HL-60 (cell line): Measurements from ENCODE around the gene VWA5B2.

Experiments used
- DNase-seq, 2 experiments: peaks; one replicate each; pipeline ENCODE4 v3.0.0-alpha.2; 2010 to 2020; ENCODE audit warnings: low read depth in 1 of 2, low spot score in 1 of 2
- H3K27ac ChIP-seq: fragments of 250-450 bp; sonication (Bioruptor Pico); replicated peaks from 2 replicates; pipeline ENCODE4 v1.5.1; 2020; ENCODE audit warnings: mild to moderate bottlenecking, moderate library complexity
- H3K27me3 ChIP-seq: fragments of 250-450 bp; sonication (Bioruptor Pico); 2 replicates; pipeline ENCODE4 v1.5.1; 2021; ENCODE audit warnings: mild to moderate bottlenecking, moderate library complexity; ENCODE audit not compliant: insufficient read depth, poor library complexity, severe bottlenecking
- H3K4me3 ChIP-seq: replicated peaks from 2 replicates; pipeline ENCODE4 v1.5.1; 2011; ENCODE audit warnings: mild to moderate bottlenecking, control low read depth, low read length; ENCODE audit not compliant: insufficient read depth
- GABPA ChIP-seq: IDR thresholded peaks from 2 replicates; pipeline ENCODE4 v1.6.1; 2012; ENCODE audit warnings: low read depth
- POLR2AphosphoS5 ChIP-seq: IDR thresholded peaks from 2 replicates; pipeline ENCODE4 v1.6.1; 2012; ENCODE audit warnings: low read depth
- SPI1 ChIP-seq: IDR thresholded peaks from 2 replicates; pipeline ENCODE4 v1.6.1; 2012; ENCODE audit warnings: low read depth, mild to moderate bottlenecking, borderline replicate concordance
- TF ChIP-seq, protein P1 (sequence below): IDR thresholded peaks from 2 replicates; pipeline ENCODE4 v1.6.1; 2012; ENCODE audit warnings: low read depth; ENCODE audit not compliant: insufficient replicate concordance
- TF ChIP-seq, protein P2 (sequence below): IDR thresholded peaks from one replicate; pipeline ENCODE4 v1.5.1; 2011; ENCODE audit warnings: low read length, control low read depth, inconsistent platforms; ENCODE audit not compliant: insufficient read depth

The VWA5B2 gene

DNA sequence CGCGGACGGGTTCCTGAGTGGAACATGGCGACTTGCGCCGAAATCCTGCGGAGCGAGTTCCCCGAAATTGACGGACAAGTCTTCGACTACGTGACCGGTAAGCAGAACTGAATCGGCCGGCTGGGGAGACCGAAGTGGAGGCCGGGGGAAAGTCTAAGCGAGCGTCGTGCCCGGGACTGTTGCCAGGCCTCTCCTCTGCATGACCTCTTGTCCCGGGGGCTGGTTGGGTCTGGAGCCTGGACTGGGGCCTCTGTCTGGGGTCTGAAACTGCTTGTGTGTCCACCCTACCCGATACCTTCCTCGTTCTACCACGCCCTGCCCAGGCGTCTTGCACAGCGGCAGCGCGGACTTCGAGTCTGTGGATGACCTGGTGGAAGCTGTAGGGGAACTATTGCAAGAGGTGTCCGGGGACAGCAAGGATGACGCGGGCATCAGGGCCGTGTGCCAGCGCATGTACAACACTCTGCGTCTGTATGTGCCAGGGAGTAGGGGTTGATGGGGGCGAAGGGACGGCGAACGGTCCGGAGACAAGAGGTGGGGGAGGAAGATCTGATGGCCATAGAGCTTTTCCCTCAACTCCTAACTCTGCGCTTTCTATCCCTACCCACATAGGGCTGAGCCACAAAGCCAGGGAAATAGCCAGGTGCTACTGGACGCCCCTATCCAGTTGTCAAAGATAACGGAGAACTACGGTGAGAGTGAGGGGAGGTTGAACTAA, 43.0 kb upstream of the VWA5B2 start, which contains the start of gene ABCF3:
TSS of gene ABCF3 (plus strand) at position 16 of the 718 bp plus-strand sequence. CDS start at position 25, 9 bp downstream.
- Histone ChIP-seq H3K4me3 (peak within 1 kb of the TSS; percentile 87), H3K27ac (peak within 1 kb of the TSS; percentile 73), H3K27me3 (no peaks in the 10 kb centered on the region)
- TF ChIP-seq POLR2AphosphoS5 (peak; percentile 42; the same call in 1 of the 2 replicates), SPI1 (no peak), GABPA (no peak)
- TF ChIP-seq, protein P1, sequence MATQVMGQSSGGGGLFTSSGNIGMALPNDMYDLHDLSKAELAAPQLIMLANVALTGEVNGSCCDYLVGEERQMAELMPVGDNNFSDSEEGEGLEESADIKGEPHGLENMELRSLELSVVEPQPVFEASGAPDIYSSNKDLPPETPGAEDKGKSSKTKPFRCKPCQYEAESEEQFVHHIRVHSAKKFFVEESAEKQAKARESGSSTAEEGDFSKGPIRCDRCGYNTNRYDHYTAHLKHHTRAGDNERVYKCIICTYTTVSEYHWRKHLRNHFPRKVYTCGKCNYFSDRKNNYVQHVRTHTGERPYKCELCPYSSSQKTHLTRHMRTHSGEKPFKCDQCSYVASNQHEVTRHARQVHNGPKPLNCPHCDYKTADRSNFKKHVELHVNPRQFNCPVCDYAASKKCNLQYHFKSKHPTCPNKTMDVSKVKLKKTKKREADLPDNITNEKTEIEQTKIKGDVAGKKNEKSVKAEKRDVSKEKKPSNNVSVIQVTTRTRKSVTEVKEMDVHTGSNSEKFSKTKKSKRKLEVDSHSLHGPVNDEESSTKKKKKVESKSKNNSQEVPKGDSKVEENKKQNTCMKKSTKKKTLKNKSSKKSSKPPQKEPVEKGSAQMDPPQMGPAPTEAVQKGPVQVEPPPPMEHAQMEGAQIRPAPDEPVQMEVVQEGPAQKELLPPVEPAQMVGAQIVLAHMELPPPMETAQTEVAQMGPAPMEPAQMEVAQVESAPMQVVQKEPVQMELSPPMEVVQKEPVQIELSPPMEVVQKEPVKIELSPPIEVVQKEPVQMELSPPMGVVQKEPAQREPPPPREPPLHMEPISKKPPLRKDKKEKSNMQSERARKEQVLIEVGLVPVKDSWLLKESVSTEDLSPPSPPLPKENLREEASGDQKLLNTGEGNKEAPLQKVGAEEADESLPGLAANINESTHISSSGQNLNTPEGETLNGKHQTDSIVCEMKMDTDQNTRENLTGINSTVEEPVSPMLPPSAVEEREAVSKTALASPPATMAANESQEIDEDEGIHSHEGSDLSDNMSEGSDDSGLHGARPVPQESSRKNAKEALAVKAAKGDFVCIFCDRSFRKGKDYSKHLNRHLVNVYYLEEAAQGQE: peak; percentile 31
- TF ChIP-seq, protein P2, sequence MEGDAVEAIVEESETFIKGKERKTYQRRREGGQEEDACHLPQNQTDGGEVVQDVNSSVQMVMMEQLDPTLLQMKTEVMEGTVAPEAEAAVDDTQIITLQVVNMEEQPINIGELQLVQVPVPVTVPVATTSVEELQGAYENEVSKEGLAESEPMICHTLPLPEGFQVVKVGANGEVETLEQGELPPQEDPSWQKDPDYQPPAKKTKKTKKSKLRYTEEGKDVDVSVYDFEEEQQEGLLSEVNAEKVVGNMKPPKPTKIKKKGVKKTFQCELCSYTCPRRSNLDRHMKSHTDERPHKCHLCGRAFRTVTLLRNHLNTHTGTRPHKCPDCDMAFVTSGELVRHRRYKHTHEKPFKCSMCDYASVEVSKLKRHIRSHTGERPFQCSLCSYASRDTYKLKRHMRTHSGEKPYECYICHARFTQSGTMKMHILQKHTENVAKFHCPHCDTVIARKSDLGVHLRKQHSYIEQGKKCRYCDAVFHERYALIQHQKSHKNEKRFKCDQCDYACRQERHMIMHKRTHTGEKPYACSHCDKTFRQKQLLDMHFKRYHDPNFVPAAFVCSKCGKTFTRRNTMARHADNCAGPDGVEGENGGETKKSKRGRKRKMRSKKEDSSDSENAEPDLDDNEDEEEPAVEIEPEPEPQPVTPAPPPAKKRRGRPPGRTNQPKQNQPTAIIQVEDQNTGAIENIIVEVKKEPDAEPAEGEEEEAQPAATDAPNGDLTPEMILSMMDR: no peak
- no peak for DNase-seq

DNA sequence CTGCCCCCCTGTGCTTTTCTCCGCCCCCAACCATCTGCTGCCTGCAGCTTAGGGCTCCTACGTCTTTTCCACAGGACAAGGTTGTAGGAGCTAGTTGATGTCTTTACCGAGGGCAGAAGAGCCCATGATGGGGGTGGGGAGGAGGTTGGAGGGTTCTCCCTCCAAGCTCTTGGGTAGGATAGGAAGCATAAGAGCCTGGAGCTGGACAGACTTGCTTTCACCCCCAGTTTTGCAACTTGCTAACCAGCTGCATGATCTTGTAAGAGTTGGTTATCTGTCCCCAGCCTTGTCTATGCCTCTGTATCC, 42.5 kb upstream of the VWA5B2 start:
- TF ChIP-seq, protein P1: no peak
- no peak for TF ChIP-seq SPI1
- TF ChIP-seq, protein P2: no peak
- TF ChIP-seq POLR2AphosphoS5: no peak
- TF ChIP-seq GABPA: no peak

DNA sequence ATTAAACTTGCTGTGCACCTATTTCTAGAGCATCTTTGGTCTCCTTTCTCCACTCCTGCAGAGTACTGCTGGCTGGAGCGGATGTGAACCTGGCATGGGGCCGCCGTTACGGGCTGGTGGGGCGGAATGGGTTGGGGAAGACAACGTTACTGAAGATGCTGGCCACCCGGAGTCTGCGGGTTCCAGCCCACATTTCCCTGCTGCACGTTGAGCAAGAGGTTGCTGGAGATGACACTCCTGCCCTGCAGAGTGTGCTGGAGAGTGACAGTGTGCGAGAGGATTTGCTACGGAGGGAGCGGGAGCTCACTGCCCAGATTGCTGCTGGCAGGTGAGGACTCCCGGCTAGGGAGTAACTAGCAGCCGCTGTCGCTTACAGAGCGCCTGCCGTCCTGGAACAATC, 41.3 kb upstream of the VWA5B2 start:
- TF ChIP-seq SPI1: no peak
- no peak for TF ChIP-seq POLR2AphosphoS5
- TF ChIP-seq, protein P2: no peak
- no peak for TF ChIP-seq GABPA
- TF ChIP-seq, protein P1: no peak
- DNase-seq: no peak
- Histone ChIP-seq H3K27ac (no peak overlapping the region), H3K4me3 (no peak overlapping the region), H3K27me3 (no peaks in the 10 kb centered on the region)

More for the DNA sequence above, 42.5 kb upstream of the VWA5B2 start:
- peak overlapping the region; percentile 73 for H3K27ac ChIP-seq
- H3K4me3 ChIP-seq: peak overlapping the region; percentile 87
- DNase-seq: peak in 1 of 2 experiments; percentile 17
- no peaks in the 10 kb centered on the region for H3K27me3 ChIP-seq
